Sigmoid colon (tissue), 4 donors: ENCODE data around the gene ABHD5.

Experiments used
- POLR2AphosphoS5 ChIP-seq, 4 donors: sonication (generic); formaldehyde crosslinking; IDR thresholded peaks; one replicate each; pipeline ENCODE4 v1.6.1; 2017; ENCODE audit warnings: antibody characterized with exemption in 4 of 4
- TF ChIP-seq, protein P1 (sequence below), 4 experiments: fragments of 450-650 bp in 3 of 4; fragments of 200-600 bp in 1 of 4; IDR thresholded peaks; one replicate each; pipeline ENCODE4 v1.5.1; 2016 to 2019; ENCODE audit warnings: antibody characterized with exemption in 4 of 4, mild to moderate bottlenecking in 3 of 4, moderate library complexity in 2 of 4

DNA sequence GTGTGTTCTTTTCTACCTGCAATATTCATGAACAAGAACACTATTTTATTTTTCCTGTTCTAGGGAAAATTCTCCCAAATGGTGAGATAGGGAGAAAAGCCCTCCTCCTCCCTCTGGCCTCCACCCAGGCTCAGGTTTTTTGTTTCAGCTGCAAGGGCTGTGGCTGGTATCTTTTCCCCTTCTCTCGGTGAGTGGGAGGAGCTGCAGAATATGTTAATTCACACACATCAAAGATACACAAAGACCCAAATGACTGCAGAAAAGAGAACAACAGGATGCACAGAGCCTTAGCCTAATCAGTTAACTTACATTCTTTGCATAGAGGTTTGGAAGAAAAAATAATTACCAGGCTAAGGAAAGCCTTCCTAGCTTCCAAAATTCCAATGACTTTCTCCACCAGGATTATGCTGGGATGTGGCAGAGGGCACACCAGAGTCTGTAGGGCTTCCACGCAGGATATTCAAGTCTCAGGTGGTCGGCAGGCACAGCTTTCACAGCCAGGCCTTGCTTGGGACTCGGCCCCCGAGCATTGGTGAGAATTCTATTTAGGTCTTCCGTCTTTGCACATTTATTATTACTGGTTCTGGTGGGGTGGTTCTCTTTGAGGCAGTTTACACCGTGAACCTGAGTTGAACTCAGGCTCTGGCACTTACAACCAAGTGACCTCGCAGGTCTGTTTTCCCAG is 64.9 kb downstream of the ABHD5 start:
- TF ChIP-seq, protein P1, sequence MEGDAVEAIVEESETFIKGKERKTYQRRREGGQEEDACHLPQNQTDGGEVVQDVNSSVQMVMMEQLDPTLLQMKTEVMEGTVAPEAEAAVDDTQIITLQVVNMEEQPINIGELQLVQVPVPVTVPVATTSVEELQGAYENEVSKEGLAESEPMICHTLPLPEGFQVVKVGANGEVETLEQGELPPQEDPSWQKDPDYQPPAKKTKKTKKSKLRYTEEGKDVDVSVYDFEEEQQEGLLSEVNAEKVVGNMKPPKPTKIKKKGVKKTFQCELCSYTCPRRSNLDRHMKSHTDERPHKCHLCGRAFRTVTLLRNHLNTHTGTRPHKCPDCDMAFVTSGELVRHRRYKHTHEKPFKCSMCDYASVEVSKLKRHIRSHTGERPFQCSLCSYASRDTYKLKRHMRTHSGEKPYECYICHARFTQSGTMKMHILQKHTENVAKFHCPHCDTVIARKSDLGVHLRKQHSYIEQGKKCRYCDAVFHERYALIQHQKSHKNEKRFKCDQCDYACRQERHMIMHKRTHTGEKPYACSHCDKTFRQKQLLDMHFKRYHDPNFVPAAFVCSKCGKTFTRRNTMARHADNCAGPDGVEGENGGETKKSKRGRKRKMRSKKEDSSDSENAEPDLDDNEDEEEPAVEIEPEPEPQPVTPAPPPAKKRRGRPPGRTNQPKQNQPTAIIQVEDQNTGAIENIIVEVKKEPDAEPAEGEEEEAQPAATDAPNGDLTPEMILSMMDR (IDR thresholded peaks at IDR 0.05), result no peak
- no peak for TF ChIP-seq POLR2AphosphoS5 (IDR thresholded peaks at IDR 0.05)
